GM19324 (cell line): ENCODE measurements around the gene PCDHB8.
"Not testable (repeated sequence)": the region's sequence is repeated elsewhere in the genome, so short reads cannot be mapped to it uniquely, and the experiment has no call there.

Source experiments
- ATAC-seq: cut with Tn5 transposase; IDR thresholded peaks from one replicate; pipeline ENCODE4 v1.9.1; 2021; ENCODE audit warnings: mild to moderate bottlenecking, moderate library complexity; ENCODE audit not compliant: unreplicated experiment, low FRiP score

Gene PCDHB8

GRCh38 chr5:141224844-141225243, 47.3 kb downstream of the PCDHB8 start:
- ATAC-seq, result not testable (repeated sequence)

GRCh38 chr5:141225421-141225820, 47.8 kb downstream of the PCDHB8 start:
- not testable (repeated sequence) for ATAC-seq
